Stimulated activated CD4-positive, alpha-beta T cell treated with anti-CD3 and anti-CD28 coated beads, TNF-alpha, amount 100 ng/mL, for 48 hours (primary cell): Measurements from ENCODE around the gene RABEP2.
A peak's percentile ranks its signal among the peaks of the same experiment; 100 is the strongest.
"Not testable (repeated sequence)": the region's sequence is repeated elsewhere in the genome, so short reads cannot be mapped to it uniquely, and the experiment has no call there.

ENCODE experiments used
- DNase-seq, 3 donors: peaks; one replicate each; pipeline ENCODE4 v3.0.0-alpha.2; 2020; ENCODE audit warnings: low read depth in 3 of 3

RABEP2 gene, protein sequence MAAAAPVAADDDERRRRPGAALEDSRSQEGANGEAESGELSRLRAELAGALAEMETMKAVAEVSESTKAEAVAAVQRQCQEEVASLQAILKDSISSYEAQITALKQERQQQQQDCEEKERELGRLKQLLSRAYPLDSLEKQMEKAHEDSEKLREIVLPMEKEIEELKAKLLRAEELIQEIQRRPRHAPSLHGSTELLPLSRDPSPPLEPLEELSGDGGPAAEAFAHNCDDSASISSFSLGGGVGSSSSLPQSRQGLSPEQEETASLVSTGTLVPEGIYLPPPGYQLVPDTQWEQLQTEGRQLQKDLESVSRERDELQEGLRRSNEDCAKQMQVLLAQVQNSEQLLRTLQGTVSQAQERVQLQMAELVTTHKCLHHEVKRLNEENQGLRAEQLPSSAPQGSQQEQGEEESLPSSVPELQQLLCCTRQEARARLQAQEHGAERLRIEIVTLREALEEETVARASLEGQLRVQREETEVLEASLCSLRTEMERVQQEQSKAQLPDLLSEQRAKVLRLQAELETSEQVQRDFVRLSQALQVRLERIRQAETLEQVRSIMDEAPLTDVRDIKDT

DNA sequence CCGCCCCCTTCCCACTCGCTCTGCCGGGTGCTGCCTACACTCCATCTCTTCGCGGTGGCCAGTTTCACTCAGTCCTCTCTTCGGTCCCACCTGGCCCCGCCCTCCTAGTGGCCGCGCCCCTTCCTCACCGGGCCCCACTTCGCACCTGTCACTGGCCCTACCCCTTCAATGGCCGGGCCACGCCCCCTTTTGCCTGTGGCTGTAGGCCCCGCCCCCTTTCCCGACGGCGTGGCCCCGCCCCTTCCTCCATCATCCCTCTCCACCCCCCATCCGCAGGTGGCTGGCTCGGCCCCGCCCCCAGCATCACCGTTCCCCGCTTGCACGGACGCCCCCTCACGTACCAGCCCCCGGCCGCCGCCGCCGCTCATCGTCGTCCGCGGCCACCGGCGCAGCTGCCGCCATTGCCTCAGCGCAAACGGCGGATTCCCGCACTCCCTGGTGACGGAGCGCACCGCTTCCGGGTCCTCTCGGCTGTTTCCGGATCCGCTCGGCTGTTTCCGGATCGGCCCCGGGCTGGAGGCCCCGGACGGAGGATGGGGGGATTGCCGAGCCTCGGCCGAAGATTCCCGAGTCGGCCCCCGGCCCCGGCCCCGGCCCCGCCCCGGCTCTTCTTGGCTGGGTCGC, at the start of gene RABEP2:
Gene RABEP2 (minus strand): TSS at position 477 of the 624 bp plus-strand sequence. CDS start 75 bp downstream, at position 402.
- peak; percentile 93 to 97 (median 95) for DNase-seq

DNA sequence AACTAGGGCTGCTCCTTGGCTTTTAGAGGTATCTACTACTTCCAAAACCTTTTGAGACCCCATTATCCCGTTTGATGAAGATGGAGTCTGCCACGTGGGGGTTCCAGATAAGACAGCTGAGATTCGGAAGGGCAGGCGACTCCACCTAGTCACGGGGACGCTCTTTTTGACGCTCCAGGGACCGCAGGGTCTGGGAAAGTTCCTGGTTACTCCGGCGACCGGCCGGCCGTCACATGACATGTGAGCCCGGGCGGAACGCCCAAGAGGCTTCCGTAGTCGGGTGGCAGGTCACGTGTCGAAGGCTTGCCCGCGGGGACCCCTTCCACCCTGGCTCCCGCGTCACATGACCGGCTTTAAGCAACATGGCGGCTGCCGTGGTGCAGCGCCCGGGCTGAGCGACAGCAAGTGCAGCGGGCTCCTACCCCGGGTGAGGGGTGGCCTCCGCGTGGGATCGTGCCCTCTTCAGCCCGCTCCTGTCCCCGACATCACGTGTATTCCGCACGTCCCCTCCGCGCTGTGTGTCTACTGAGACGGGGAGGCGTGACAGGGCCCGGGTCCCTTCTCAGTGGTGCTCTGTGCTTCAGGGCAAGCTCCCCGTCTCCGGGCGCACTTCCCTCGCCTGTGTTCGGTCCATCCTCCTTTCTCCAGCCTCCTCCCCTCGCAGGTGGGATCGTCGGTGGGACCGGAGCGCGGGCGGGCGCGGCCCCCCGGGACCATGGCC, 49.6 kb upstream of the RABEP2 start, which contains the start of gene SPNS1:
Gene SPNS1 (plus strand): TSS at position 342 of the 721 bp plus-strand sequence. CDS start 374 bp downstream, at position 716.
- DNase-seq, result peak; percentile 88 to 92 (median 91)

DNA sequence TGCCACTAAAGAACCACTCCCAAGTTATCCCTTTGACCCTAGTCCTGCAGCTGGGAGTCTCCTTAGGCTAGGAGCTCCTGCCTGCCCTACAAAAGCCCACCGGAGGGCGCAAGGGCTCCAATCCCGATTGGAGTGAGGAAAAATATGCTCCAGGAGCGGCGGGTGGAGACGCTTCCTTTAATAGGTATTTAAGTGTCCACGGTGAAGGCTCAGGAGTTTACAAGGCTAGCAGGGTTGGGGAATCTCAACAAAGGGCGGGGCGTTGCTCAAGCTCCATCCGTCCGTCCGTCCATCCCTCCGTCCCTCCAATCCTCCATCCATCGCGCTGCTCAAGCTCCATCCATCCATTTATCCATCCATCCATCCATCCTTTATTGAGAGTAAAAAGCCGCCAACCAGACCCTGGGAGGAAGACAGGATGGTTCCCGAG, 49.0 kb upstream of the RABEP2 start:
- no peak for DNase-seq

DNA sequence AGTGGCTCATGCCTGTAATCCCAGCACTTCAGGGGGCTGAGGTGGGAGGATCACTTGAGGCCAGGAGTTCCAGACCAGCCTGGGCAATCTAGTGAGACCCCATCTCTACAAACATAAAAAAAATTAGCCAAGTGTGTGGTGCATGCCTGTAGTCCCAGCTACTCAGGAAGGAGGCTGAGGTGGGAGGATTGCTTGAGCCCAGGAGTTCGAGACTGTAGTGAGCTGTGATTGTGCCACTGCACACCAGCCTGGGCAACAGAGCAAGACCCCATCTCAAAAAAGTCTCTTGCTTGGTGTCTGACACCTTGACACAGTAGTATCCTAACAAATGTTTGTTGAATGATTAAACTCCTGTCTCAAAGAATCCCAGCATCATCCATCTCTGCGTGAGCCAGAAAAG, 44.7 kb upstream of the RABEP2 start:
- not testable (repeated sequence) for DNase-seq

DNA sequence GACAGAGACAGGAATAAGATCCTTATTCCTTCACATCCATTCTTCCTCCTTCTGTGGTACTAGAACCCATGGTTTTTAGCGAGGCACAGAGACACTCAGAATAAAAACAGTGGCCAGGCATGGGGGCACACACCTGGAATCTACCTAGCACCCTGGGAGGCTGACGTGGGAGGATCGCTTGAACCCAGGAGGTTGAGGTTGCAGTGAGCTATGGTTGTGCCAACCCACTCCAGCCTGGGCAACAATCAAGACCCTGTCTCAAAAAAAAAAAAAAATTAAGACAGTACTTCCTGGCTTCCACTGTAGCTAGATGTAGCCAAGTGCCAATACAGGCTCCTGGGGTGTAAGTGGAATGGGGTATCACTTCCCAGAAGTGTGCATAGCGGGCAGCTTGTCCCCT, 42.1 kb upstream of the RABEP2 start:
- no peak for DNase-seq

DNA sequence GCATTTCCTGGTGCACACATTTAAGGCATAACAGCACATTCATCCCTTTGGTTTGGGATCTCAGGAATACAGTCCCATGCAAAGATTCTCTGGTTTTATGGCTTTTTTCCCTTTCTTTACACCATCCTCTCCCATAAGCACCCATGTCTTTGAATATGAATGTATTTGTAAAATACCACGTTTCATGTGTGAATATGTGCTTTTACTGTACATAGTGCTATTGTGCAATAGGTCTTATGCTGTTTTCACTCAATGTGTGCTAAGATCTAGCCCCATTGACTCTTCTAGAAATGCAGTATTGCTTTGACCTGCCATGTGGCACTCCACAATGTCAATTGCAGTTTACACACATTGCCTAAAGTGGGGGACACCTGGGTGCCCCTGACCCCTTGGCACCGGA, 39.5 kb upstream of the RABEP2 start:
- DNase-seq, result no peak

DNA sequence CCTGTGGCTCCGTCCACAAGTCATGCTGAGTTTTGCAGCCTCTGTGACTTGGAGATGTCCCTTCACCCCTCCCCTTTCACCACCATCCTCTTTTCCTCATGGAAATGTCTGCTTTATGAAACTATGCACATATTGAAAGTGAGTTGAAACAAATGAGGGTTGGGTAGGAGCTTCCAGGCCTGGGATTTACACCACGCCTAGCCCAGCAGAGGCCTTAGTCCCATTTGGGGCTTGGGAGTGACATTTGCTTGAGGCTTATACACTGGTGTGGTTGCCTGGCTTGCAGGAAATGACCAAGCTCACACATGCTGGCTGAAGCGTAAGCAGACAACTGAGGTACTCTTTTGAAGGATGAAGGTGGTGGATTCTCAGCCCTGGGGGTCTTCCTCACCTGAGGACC, 39.0 kb upstream of the RABEP2 start:
- no peak for DNase-seq

DNA sequence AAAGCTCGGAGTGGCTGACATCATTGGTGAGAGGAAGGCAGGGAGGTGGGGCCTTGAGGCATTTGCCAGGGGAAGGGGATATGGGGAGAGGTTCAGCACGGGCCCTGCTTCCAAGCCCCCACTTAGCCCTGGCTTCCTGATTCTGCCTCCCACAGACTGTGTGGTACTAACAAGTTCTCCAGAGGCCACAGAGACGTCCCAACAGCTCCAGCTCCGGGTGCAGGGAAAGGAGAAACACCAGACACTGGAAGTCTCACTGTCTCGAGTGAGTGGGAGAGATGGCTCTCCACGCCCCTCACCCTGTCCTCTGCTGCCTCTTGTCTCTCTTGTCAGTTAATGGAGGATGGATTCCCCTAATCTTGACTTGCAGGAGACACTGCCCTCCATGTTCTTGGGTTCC, 33.8 kb upstream of the RABEP2 start:
- no peak for DNase-seq

DNA sequence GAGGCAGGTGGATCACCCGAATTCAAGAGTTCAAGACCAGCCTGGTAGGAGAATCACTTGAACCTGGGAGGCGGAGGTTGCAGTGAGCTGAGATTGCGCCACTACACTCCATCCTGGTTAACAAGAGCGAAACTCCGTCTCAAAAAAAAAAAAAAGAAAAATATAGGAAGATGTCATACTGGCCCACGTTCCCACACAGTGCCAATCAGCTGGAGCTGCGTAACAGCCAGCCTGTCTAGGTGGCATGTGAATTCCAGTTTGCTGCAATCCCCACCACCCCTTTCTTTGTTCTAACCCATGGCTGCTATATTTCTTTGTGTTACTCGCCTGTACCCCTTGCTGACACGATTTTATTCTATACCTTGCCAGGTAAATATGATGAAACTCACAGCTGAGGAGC, 33.2 kb upstream of the RABEP2 start:
- no peak for DNase-seq

DNA sequence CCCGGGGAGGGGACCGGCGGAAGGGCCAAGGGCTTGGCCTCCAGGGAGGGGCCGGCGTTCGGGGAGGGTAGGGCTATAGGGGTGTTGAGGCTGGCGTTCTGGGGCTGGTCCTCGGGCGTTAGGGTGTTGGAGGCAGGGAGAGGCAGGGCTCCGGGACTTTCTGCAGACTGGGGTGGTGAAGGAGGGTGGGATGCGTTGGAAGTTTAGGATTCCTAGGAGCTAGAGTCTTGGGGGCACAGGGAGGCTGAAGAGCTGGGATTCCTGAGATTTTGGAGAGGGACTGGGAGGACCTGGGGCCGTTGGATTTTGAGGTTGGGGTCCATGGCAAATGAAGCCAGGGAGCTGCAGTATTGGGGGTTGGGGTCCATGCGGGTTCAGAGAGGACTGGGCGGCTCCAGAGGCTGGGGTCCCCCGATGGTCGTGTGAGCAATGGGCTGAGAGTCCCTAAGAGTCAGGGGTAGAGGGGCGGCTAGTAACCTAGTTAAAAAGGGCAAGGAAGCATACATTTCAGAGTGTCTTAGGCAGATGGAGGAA, 26.4 kb upstream of the RABEP2 start:
- DNase-seq, result no peak

DNA sequence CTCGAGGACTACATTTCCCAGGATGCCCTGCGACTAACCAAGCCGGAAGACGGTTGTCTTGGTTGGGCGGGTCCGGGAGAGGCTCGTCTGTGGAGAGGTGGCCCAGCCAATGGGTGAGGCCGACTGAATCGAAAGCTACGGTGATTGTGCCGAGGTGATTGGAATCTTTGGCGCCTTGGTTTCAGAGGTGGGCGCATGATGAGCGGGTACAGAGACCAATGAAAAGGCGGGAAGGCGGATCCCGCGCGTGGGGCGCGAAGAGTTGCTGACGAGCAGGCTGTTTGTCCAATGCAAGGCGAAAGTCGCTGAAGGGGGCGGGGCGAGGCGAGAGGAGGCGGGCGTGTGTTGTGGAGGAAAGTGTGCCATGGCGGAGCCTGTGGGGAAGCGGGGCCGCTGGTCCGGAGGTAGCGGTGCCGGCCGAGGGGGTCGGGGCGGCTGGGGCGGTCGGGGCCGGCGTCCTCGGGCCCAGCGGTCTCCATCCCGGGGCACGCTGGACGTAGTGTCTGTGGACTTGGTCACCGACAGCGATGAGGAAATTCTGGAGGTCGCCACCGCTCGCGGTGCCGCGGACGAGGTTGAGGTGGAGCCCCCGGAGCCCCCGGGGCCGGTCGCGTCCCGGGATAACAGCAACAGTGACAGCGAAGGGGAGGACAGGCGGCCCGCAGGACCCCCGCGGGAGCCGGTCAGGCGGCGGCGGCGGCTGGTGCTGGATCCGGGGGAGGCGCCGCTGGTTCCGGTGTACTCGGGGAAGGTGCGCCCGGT, 25.8 kb upstream of the RABEP2 start, which contains the start of gene NFATC2IP:
Gene NFATC2IP (plus strand): TSS at position 290 of the 762 bp plus-strand sequence. CDS start 75 bp downstream, at position 365.
- DNase-seq, result peak; percentile 99 to 100 (median 100)

DNA sequence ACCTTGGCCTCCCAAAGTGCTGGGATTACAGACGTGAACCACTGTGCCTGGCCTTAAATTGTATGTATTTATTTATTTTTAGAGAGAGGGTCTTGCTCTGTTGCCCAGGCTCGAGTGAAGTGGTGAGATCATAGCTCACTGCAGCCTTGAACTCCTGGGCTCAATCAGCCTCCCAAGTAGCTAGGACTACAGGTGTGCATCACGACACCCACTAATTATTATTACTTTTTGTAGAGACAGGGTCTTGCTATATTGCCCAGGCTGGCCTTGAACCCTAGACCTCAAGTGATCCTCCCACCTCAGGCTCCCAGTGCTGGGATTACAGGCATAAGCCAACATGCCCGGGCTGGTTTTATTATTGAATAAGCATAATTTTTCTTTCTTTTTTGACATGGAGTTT, 21.6 kb upstream of the RABEP2 start:
- no peak for DNase-seq

DNA sequence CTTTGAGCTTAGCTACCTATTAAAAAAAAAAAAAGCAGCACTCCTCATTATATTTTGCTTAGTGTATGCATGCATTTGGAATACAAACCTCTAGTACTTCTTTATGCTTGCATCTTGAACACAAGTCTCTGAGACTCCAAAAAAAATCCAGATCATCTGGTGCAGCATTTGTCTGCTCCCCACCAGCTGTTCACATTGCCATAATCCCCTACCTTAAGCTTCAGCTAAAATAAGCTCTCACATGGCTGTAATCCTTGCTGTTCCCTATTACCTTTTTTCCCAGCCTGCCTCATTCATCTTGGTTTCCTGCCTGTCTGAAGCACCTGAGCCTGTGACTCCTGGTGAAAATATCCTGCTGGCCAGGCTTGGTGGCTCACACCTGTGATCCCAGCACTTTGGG, 18.2 kb upstream of the RABEP2 start:
- no peak for DNase-seq

DNA sequence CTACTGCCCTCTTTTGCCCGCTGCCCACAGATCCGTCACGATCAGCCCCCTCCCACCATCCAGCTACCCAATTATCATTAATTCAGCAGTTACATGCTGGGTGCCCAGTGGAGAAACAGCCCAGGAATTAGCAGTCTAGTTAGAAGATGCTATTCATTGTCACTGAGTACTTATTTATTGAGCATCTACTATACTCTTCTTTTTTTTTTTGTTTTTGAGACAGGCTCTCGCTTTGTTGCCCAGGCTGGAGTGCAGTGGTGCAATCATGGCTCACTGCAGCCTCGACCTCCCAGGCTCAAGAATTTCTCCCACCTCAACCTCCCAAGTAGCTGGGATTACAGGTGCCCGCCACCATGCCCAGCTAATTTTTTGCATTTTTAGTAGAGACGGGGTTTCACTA, 14.8 kb upstream of the RABEP2 start:
- not testable (repeated sequence) for DNase-seq

DNA sequence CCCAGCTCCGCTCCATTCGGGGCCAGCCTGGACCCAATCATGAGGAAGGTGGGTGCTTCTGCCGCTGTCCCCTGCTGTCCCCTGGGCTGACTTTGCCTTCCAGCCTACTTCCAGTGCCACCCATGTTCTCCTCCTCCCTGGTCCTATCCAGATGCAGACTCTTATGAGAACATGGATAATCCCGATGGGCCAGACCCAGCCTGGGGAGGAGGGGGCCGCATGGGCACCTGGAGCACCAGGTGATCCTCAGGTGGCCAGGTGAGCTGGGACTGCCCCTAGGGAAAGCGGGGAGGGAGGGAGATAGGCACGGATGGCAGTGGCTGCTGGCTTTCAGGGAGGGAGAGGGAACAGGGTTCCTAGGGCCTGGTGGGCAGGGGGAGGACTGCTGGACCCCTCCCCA, 13.7 kb upstream of the RABEP2 start:
- no peak for DNase-seq

DNA sequence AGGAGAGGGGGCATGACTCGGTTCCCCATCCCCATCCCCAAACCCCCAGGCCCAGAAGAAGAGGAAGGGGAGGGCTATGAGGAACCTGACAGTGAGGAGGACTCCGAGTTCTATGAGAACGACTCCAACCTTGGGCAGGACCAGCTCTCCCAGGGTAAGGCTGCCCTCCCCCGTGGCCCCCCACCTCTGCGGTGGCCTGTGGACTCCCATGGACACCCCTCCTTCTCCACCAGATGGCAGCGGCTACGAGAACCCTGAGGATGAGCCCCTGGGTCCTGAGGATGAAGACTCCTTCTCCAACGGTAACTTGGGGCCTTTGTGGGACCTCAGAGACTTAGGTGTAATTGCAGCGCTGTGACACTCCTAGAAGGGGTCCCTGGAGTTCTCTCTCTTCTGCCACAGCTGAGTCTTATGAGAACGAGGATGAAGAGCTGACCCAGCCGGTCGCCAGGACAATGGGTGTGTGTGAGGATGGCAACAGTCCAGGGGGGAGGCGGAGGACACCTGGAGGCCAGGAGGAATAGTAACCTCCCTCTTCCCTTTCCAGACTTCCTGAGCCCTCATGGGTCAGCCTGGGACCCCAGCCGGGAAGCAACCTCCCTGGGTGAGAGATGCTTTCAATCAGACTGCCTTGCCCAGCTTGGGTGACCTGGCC, 12.3 kb upstream of the RABEP2 start:
- DNase-seq, result no peak

DNA sequence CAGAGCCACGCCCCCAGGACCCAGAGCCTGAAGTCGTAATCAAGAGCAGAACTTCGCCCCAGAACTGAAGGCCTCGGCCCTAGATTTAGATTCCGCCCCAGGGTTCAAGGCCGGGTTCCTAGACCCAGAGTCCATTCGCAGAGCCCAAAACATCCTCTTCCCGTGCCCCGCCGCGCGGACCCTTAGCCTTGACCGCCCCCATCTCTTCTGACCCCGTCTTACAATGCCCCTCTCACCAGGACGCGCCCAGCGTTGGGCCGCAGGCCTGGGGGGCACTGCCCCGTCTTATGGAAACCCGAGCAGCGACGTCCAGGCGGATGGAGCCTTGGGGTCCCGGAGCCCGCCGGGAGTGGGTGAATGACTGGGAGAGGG, 11.7 kb upstream of the RABEP2 start:
- DNase-seq, result no peak

DNA sequence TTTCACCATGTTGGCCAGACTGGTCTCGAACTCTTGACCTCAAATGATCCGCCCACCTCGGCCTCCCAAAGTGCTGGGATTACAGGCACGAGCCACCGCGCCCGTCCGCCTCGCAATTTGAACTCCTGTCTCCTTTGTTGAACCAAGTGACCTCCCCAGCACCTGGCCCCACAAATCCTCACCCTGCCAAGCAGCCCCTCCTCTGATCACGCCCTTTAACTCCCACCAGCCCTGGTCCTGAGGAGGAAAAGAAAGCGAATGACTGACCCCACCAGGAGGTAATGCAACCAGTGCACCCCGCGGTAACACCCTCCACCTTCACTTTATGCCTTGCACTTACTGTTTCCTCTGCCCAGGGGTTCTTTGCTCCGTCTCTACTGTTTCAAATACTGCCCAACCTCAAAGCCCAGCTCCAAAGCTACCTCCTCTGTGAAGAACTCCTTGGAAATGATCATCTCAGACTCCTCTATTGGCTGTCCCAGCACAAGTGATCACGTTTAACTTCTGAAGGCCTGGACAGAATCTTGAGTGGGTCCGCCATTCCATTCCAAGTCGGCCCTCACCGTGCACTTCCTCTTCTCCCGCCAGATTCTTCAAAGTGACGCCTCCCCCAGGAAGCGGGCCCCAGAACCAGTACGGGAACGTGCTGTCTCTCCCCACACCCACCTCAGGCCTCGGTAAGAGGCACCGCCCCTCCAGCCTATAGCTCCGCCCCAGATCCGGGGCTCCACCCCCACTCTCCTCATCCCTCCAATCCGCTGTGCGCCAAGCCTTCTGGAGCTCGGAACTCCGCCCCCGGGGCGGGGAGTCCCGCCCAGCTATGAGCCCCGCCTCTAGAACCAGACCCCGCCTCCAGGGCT, 11.1 kb upstream of the RABEP2 start:
- DNase-seq, result peak; percentile 78 to 88 (median 86)

DNA sequence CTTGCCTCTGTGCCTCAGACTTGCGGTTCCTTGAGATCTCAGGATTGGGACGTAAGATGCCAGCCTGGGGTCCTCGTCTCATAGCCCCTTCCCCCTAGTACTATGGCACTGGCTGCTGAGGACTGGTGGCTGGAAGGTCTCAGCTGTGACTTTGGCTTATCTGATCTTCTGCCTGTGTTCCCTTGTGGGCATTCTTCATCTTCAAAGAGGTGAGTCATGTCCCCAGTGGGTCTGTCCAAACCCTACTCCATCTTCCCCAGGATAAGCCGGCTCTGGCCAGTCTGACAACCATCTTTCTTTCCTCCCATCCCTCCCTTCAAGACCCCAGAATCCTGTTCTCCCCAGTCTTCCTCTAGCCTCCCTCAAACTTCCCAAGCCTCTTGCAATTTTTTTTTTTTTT, 10.3 kb upstream of the RABEP2 start:
- no peak for DNase-seq

DNA sequence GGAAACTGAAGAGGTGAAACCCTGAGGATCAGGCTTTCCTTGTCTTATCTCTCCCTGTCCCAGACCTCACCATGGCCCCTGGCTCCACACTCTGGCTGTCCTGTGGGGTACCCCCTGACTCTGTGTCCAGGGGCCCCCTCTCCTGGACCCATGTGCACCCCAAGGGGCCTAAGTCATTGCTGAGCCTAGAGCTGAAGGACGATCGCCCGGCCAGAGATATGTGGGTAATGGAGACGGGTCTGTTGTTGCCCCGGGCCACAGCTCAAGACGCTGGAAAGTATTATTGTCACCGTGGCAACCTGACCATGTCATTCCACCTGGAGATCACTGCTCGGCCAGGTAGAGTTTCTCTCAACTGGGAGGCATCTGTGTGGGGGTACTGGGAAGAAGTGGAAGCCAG, 8.1 kb upstream of the RABEP2 start:
- no peak for DNase-seq
